ENCODE measurements around the gene USB1.

- TF ChIP-seq CTCF (IDR thresholded peaks at IDR 0.05), result no peak
- TF ChIP-seq POLR2AphosphoS5 (IDR thresholded peaks at IDR 0.05), result no peak
Observed at GRCh38 chr16:58070585-58070984, 69.4 kb downstream of the USB1 start.

Data from breast epithelium (tissue), 3 donors.